NAMALWA (cell line): ENCODE results near the gene SLC43A2.
A peak's percentile ranks its signal among the peaks of the same experiment; 100 is the strongest.

Experiments used
- DNase-seq: peaks from one replicate; pipeline ENCODE4 v3.0.0-alpha.2; 2015; ENCODE audit warnings: low spot score

The SLC43A2 gene

GRCh38 chr17:1562176-1562643 lies 66.4 kb downstream of the SLC43A2 start:
- no peak for DNase-seq

GRCh38 chr17:1561420-1562175 lies 67.0 kb downstream of the SLC43A2 start:
- DNase-seq = peak; percentile 33

GRCh38 chr17:1560858-1561355 lies 67.7 kb downstream of the SLC43A2 start:
- no peak for DNase-seq

GRCh38 chr17:1560101-1560857 lies 68.4 kb downstream of the SLC43A2 start:
- no peak for DNase-seq

- DNase-seq = no peak
These were observed 69.3 kb downstream of the SLC43A2 start for GRCh38 chr17:1559047-1560043.

GRCh38 chr17:1558401-1558800 lies 70.2 kb downstream of the SLC43A2 start:
- DNase-seq = no peak

GRCh38 chr17:1557355-1558095 lies 71.1 kb downstream of the SLC43A2 start:
- DNase-seq = no peak

GRCh38 chr17:1555651-1556471 lies 72.8 kb downstream of the SLC43A2 start:
- DNase-seq = no peak

- no peak for DNase-seq
These were observed 73.7 kb downstream of the SLC43A2 start for GRCh38 chr17:1554751-1555540.

GRCh38 chr17:1553354-1554266 lies 75.0 kb downstream of the SLC43A2 start:
- no peak for DNase-seq

- DNase-seq = no peak
These were observed 75.7 kb downstream of the SLC43A2 start for GRCh38 chr17:1552932-1553331.

- DNase-seq = no peak
These were observed 76.9 kb downstream of the SLC43A2 start for GRCh38 chr17:1551741-1552140.

GRCh38 chr17:1548032-1548431 lies 80.6 kb downstream of the SLC43A2 start:
- no peak for DNase-seq

- DNase-seq = no peak
These were observed 82.2 kb downstream of the SLC43A2 start for GRCh38 chr17:1546292-1546922.

GRCh38 chr17:1545618-1546017 lies 83.0 kb downstream of the SLC43A2 start:
- DNase-seq = no peak

GRCh38 chr17:1542316-1542715 lies 86.3 kb downstream of the SLC43A2 start:
- no peak for DNase-seq

GRCh38 chr17:1541367-1541904 lies 87.2 kb downstream of the SLC43A2 start:
- no peak for DNase-seq

GRCh38 chr17:1539811-1540210 lies 88.8 kb downstream of the SLC43A2 start:
- no peak for DNase-seq
